GM19467 (cell line): Measurements from ENCODE around the gene EVA1C.
"Not testable (repeated sequence)": the region's sequence is repeated elsewhere in the genome, so short reads cannot be mapped to it uniquely, and the experiment has no call there.

ENCODE experiments used
- ATAC-seq: cut with Tn5 transposase; IDR thresholded peaks from one replicate; pipeline ENCODE4 v1.9.1; 2021; ENCODE audit warnings: mild to moderate bottlenecking, moderate library complexity; ENCODE audit not compliant: unreplicated experiment

EVA1C gene

DNA sequence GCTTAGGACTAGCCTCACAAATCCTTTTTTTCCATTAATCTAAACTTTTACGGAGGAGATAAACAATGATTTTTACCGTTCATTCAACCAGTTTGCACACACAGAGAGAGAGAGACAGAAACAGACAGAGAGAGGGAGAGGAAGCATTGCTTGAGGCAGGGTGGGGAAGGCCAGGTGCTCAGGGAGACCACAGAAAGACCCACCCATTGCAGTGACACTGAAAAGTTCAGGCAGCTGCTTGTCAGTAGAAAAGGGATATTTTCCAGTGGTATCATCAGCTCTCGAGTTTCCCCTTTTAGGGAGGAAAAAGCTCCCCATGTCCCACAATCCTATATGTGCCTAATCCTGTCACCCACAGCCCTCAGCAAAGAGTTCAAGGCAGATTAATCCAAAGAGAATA is 145.6 kb downstream of the EVA1C start:
- ATAC-seq: no peak

DNA sequence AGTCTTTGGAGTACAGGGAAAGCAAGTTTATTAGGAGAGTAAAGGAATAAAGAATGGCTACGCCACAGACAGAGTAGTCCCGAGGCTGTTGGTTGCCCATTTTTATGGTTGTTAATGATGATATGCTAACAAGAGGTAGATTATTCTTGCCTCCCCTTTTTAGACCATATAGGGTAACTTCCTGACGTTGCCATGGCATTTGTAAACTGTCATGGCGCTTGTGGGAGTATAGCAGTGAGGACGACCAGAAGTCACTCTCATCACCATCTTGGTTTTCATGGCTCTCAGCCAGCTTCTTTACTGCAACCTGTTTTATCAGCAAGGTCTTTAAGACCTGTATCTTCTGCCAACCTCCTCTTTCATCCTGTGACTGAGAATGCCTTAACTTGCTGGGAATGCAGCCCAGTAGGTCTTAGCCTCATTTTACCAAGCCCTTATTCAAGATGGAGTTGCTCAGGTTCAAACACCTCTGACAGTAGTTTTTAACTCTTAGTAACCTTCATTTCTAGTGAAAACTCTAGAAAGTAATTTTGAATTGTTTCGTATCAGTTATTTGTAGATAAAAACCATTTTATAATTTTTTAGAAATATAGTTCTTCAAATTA is 146.6 kb downstream of the EVA1C start:
- ATAC-seq: no peak

DNA sequence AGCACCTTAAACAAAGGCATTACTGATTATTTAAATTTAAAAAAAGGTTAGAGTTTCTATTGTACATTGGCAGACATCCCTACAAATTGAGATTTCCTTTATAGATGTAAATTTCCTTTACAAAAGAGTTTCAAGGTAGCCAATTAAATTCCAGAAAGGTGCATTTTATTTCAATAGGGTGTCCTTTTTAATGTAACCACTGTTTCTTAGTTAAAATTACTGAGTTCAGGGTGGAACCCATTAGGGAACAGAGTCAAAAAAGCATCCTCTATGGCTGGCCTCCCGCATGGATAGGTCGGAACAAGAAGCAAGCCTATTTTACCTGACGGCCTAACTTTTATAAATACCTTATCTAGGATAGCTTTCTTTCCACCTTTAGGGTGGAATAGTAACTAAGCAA is 148.4 kb downstream of the EVA1C start:
- ATAC-seq: no peak

DNA sequence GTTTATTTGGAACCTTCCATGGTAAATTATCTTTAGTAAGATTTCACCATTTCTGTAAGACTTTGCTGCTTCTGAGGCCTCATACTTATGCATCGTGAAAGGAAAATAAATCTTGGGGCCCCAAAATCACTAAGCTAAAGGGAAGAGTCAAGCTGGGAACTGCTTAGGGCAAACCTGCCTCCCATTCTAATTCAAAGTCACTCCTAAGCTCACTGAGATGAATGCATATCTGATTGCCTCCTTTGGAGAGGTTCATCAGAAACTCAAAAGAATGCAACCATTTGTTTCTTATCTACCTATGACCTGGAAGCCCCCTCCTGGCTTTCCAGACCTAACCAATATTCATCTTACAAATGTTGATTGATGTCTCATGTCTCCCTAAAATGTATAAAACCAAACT is 149.0 kb downstream of the EVA1C start:
- ATAC-seq: not testable (repeated sequence)

DNA sequence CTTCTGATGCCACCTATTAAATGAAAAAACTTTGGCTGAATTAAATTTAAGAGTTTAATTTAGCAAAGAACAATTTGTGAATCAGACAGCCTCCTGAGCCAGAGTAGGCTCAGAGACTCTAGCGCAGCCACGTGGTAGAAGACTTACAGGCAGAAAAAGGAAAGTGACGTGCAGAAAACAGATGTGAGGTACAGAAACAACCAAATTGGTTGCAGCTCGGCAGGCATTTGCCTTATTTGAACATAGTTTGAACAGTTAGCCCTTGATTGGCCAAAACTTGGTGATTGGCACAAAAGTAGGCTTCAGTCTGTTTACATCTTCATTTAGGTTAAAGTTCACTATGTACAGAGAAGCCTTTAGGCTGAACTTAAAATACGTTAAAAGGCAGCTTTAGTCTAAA is 149.9 kb downstream of the EVA1C start:
- ATAC-seq: no peak

DNA sequence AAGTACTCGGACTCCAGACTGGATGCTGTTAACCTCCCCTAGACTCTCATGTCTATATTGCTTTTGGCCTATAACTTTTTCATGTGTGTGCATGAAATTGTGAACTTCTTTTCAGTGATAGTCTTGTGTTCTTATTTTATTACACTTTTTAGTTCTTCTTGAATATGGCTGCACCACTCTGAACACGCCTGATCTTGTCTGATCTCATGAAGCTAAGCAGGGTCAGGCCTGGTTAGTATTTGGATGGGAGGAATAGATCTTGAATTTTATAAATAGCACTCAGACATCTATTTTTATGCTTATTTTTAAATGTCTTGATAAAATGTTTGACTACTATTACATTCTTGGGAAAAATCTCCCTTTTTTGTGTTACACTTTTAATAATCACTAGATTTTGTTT is 150.4 kb downstream of the EVA1C start:
- ATAC-seq: no peak
